GM12892 (cell line): ENCODE data around the gene CHSY3.

Source experiments
- POLR2A ChIP-seq: IDR thresholded peaks from 2 replicates; pipeline ENCODE4 v1.6.1; 2011; ENCODE audit warnings: low read depth, low read length, control low read depth
- POLR2AphosphoS5 ChIP-seq: IDR thresholded peaks from 2 replicates; pipeline ENCODE4 v1.6.1; 2011; ENCODE audit warnings: low read depth, low read length, control low read depth

- TF ChIP-seq POLR2A (no peak), POLR2AphosphoS5 (no peak)
These were observed 98.6 kb downstream of the CHSY3 start for GRCh38 chr5:130002876-130003275.
